Adrenal gland (tissue), 12 donors: Measurements from ENCODE around the gene RPLP2. TPM values are rescaled to one million over a fixed set of nuclear protein-coding genes. Genes with fewer than 3 reads are reported as not detected.

Source experiments
- DNase-seq, 7 donors: peaks; one replicate each; pipeline ENCODE4 v3.0.0-alpha.2; 2019 to 2020
- H3K27ac ChIP-seq, 5 donors: fragments of 200-600 bp; sonication (generic) in 4 of 5; 1 replicate in 3 of 5; 2 replicates in 2 of 5; pipeline versions ENCODE4 v1.5.1 to v1.8.0; 2016 to 2020; ENCODE audit warnings: mild to moderate bottlenecking in 1 of 5
- H3K27me3 ChIP-seq: fragments of 200-600 bp; 2 replicates; pipeline ENCODE4 v1.8.0; 2021
- H3K36me3 ChIP-seq, 2 donors: fragments of 200-600 bp; replicated peaks in 1 of 2; 1 replicate in 1 of 2; 2 replicates in 1 of 2; pipeline versions ENCODE4 v1.5.1 to v1.8.0; 2018 to 2022
- H3K4me1 ChIP-seq, 2 donors: fragments of 200-600 bp; replicated peaks in 1 of 2; 1 replicate in 1 of 2; 2 replicates in 1 of 2; pipeline versions ENCODE4 v1.5.1 to v1.8.0; 2018 to 2021
- H3K4me3 ChIP-seq, 4 donors: fragments of 200-600 bp; sonication (generic) in 3 of 4; one replicate each; pipeline ENCODE4 v1.5.1; 2016 to 2018
- H3K9me3 ChIP-seq, 3 donors: fragments of 200-600 bp; sonication (generic) in 1 of 3; replicated peaks in 1 of 3; 1 replicate in 2 of 3; 2 replicates in 1 of 3; pipeline versions ENCODE4 v1.5.1 to v1.8.0; 2016 to 2021
- POLR2A ChIP-seq, 2 donors: fragments of 450-650 bp; IDR thresholded peaks; one replicate each; pipeline ENCODE4 v1.6.1; 2017; ENCODE audit warnings: antibody characterized with exemption in 2 of 2, mild to moderate bottlenecking in 2 of 2, moderate library complexity in 1 of 2
- WGBS, 4 donors: extraction: QIAGEN DNeasy Blood & Tissue Kit in 2 of 4; methylation state at CpG; one replicate each; pipeline versions ENCODE4 v1.1.5 to v1.1.7; 2013 to 2017; 5-methylcytosine and 5-hydroxymethylcytosine counted together
- intact Hi-C, 2 donors: fragments of 100-400 bp; cut with DNase I; formaldehyde crosslinking; loops; one replicate each; pipeline versions ENCODE4 v1.14.1 to v1.15.0; 2022 to 2023
- polyA plus RNA-seq, 3 donors: library from polyadenylated mRNA; stranded (reverse); fragments of 200-250 nt in 2 of 3; fragments of 350-450 nt in 1 of 3; fragmentation: Illumina TruSeq in 1 of 3; extraction: RNeasy Lipid Tissue Mini Kit (QIAGEN cat#74804) in 1 of 3; gene quantifications; one replicate each; pipeline ENCODE4 v1.2.3, GENCODE V29; 2013 to 2014
- total RNA-seq, 9 donors: library from RNA; depleted of rRNA in 4 of 9; stranded (reverse); fragments of >200 nt in 4 of 9; fragments of 120-200 nt in 1 of 9; fragmentation: NEBNext Ultra II Directional in 1 of 9; extraction: Animal tissue kit (Norgen Biotek cat#: 25700) in 1 of 9; gene quantifications; one replicate each; pipeline versions ENCODE4 v1.1.0 to v1.2.4, GENCODE V29; 2013 to 2023
- TF ChIP-seq, protein P1 (sequence below), 6 experiments: fragments of 450-650 bp in 4 of 6; fragments of 200-600 bp in 2 of 6; sonication (generic) in 1 of 6; IDR thresholded peaks; 1 replicate in 5 of 6; 2 replicates in 1 of 6; pipeline versions ENCODE4 v1.5.1 to v1.8.0; 2016 to 2021; ENCODE audit warnings: antibody characterized with exemption in 6 of 6, mild to moderate bottlenecking in 2 of 6, moderate library complexity in 1 of 6
- donor health status: healthy with polysubstance abuse.
- donor health status: Bipolar disorder and iron deficiency.
- donor health status: DM: yes; HTN: yes; CAD: no.
- donor health status: DM: no; HTN: no; CAD: no.
- donor health status: DM: no; HTN: no; CAD: no.
- donor health status: DM: yes; HTN: yes; CAD: no.

Gene RPLP2
- total and polyA plus RNA-seq, 12 donors, result 190 to 2,473 (median 1,248) TPM

DNA sequence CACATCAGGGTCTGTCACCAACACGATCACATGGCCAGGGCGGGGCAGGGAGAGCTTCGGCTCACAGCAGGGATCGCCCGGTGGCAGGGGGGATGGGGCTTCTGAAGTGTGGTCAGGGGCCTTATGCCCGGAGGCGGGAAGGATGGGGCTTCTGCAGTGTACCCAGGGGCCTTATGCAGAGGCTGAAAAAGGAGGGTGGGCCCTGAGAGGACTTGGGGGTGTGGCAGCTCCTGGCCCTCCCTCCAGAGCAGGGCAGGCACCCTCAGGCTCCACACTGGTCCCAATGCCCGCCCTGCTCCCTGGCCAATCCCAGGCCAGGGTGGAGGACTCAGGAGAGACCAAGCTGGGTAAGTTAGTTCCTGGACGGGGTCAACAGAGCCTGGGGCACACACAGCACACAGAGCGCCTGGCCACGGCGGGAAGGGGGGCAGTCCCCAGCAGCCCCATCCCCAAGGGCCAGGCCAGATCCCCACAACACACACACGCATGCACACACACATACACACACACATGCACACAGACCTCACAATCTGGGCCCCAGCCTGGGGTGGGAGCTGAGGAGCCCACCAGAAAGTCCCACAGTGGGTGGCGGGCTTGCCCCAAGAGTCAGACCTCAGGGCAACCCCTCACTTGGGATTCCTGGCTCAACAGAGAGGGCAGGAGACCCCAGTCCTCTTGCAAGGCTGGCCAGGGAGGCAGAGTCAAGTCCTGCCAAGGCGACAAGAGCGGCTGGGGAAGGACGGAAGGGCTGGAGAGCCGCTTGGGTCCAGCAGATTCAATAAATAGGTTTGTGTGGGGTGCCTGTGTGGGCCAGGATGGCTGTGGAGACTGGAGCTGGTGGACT lies 18.8 kb upstream of the RPLP2 start:
- DNase-seq, result no peak
- intact Hi-C loops, result no loop called here
- WGBS, 4 donors, result 74 to 88% (median 76%) methylated on average over 12 to 18 of the region's 18 CpGs

DNA sequence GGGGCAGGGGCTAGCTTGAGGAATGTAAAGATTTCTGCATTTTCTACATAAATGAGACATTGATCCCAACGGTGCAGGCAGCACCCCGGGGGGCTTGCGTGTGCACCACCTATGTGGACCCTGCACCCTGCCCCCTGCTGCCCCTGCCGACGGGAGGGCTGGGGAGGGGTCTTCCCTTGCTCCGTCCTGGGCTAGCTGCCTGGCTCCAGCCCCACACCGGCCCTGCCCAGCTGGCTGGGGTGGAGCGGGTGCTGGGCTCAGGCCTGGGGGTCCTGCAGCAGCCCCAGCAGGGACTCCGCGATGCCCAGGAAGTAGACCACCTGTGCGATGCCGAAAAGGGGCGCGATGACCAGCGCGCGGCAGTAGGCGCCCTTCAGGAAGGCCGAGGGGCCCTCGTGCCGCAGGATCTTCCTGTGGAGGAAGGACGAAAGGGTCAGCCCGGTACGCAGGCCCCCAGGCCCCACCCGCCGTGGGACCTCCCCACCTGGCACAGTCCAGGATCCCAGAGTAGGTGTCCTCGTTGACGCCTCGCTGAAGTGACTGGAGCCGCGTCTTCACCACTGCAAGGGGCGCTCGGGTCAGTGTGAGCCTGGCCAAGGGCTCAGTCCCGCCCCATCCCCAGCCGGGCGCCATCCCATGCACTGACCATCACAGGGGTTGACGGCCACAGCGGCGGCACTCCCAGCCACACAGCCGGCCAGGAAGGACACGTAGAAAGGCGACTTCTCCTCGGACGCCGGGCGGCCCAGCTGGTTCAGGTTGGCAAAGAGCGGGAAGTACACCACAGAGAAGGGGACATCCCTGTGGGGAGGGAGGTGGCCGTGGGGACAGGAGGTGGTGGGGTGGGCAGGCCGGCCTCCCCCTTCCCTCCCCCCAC lies 17.9 kb upstream of the RPLP2 start:
- Histone ChIP-seq H3K27me3 (peaks cover 12% of the 10 kb centered on the region), H3K4me1 (peaks cover 15 to 18% of the 10 kb centered on the region in 2 donors), H3K36me3 (peaks cover 0 to 6% of the 10 kb centered on the region in 2 donors), H3K27ac (no peak overlapping the region), H3K9me3 (no peaks in the 10 kb centered on the region), H3K4me3 (no peak overlapping the region)
- TF ChIP-seq, protein P1, sequence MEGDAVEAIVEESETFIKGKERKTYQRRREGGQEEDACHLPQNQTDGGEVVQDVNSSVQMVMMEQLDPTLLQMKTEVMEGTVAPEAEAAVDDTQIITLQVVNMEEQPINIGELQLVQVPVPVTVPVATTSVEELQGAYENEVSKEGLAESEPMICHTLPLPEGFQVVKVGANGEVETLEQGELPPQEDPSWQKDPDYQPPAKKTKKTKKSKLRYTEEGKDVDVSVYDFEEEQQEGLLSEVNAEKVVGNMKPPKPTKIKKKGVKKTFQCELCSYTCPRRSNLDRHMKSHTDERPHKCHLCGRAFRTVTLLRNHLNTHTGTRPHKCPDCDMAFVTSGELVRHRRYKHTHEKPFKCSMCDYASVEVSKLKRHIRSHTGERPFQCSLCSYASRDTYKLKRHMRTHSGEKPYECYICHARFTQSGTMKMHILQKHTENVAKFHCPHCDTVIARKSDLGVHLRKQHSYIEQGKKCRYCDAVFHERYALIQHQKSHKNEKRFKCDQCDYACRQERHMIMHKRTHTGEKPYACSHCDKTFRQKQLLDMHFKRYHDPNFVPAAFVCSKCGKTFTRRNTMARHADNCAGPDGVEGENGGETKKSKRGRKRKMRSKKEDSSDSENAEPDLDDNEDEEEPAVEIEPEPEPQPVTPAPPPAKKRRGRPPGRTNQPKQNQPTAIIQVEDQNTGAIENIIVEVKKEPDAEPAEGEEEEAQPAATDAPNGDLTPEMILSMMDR (IDR thresholded peaks at IDR 0.05), result no peak
- no peak for TF ChIP-seq POLR2A (IDR thresholded peaks at IDR 0.05)
- WGBS, 4 donors, result 94 to 96% (median 95%) methylated on average over 21 to 49 of the region's 49 CpGs
- intact Hi-C loops, result no loop called here
- DNase-seq, result no peak

More for the DNA sequence above, 18.8 kb upstream of the RPLP2 start:
- Histone ChIP-seq H3K27ac (no peak overlapping the region), H3K36me3 (peaks cover 0 to 6% of the 10 kb centered on the region in 2 donors), H3K27me3 (peaks cover 12% of the 10 kb centered on the region), H3K9me3 (no peaks in the 10 kb centered on the region), H3K4me3 (no peak overlapping the region), H3K4me1 (peaks cover 8 to 11% of the 10 kb centered on the region in 2 donors)
- no peak for TF ChIP-seq POLR2A (IDR thresholded peaks at IDR 0.05)
- TF ChIP-seq, protein P1 (IDR thresholded peaks at IDR 0.05), result no peak

DNA sequence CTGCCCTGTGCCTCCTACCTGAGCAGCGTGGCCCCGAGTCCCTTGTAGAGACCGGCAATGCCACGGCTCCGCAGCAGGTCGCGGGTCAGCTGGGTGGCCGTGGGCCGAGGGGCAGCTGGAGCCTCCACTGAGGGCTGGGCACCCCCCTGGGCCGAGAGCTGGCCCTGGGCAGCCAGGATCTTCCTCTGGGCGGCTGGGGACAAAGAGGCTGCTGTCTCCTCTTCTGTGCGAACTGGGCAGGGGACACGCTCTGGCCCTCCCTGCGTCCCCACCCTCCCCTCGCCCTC lies 17.3 kb upstream of the RPLP2 start:
- TF ChIP-seq POLR2A (IDR thresholded peaks at IDR 0.05), result no peak
- TF ChIP-seq, protein P1 (IDR thresholded peaks at IDR 0.05), result no peak
- Histone ChIP-seq H3K27me3 (peaks cover 10% of the 10 kb centered on the region), H3K36me3 (peaks cover 0 to 6% of the 10 kb centered on the region in 2 donors), H3K4me1 (peaks cover 20 to 22% of the 10 kb centered on the region in 2 donors), H3K9me3 (no peaks in the 10 kb centered on the region), H3K27ac (no peak overlapping the region), H3K4me3 (no peak overlapping the region)
- DNase-seq, result no peak
- 92 to 100% (median 93%) methylated on average over 3 to 15 of the region's 15 CpGs for WGBS, 4 donors
- intact Hi-C loops, result no loop called here

DNA sequence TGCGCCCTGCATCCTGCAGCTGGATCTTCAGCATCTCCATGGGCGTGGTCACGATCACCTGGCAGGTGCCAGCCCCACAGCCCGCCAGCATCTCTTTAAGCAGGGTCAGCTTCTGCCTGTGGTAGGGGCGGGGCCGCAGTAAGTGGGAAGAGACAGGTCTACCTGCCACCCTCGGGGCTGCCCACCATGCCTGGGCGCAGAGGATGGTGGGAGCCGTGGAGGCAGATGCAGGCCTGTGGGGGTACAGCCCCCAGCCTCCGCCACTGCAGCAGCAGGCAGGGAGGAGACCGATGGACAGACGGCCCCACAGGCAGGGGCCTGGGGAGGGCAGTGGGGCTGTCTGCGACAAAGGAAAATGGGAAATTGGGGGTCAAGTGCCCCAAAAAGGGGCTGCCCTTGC lies 16.9 kb upstream of the RPLP2 start:
- WGBS, 4 donors, result 84 to 95% (median 92%) methylated on average over 3 to 13 of the region's 13 CpGs
- peaks cover 0 to 6% of the 10 kb centered on the region in 2 donors for H3K36me3 ChIP-seq
- no peaks in the 10 kb centered on the region for H3K9me3 ChIP-seq
- DNase-seq, result no peak
- H3K4me3 ChIP-seq, result no peak overlapping the region
- intact Hi-C loops, result no loop called here
- H3K4me1 ChIP-seq, result peaks cover 20 to 23% of the 10 kb centered on the region in 2 donors
- no peak for TF ChIP-seq POLR2A (IDR thresholded peaks at IDR 0.05)
- TF ChIP-seq, protein P1 (IDR thresholded peaks at IDR 0.05), result no peak
- peaks cover 8% of the 10 kb centered on the region for H3K27me3 ChIP-seq
- H3K27ac ChIP-seq, result no peak overlapping the region
